GM12874 (cell line): ENCODE data around the gene HECTD1.

Experiments
- TF ChIP-seq, protein P1 (sequence below): IDR thresholded peaks from 2 replicates; pipeline ENCODE4 v1.5.1; 2011; ENCODE audit warnings: low read depth, mild to moderate bottlenecking, control low read depth, low read length, moderate library complexity; ENCODE audit not compliant: insufficient read depth

The HECTD1 gene

DNA sequence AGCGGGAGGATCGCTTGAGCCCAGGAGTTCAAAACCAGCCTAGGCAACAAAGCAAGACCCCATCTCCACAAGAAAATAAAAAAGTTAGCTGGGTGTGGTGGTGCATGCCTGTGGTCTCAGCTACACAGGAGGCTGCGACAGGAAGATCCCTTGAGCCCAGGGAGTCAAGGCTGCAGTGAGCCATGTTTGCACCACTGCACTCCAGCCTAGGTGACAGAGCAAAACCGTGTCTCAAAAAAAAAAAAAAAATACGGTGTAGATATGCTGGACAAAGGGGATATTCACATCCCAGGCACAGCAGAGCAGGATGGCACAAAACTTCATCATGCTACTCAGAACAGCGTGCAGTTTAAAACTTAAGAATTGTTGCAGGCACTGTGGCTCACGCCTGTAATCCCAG is 156.6 kb downstream of the HECTD1 start:
- TF ChIP-seq, protein P1, sequence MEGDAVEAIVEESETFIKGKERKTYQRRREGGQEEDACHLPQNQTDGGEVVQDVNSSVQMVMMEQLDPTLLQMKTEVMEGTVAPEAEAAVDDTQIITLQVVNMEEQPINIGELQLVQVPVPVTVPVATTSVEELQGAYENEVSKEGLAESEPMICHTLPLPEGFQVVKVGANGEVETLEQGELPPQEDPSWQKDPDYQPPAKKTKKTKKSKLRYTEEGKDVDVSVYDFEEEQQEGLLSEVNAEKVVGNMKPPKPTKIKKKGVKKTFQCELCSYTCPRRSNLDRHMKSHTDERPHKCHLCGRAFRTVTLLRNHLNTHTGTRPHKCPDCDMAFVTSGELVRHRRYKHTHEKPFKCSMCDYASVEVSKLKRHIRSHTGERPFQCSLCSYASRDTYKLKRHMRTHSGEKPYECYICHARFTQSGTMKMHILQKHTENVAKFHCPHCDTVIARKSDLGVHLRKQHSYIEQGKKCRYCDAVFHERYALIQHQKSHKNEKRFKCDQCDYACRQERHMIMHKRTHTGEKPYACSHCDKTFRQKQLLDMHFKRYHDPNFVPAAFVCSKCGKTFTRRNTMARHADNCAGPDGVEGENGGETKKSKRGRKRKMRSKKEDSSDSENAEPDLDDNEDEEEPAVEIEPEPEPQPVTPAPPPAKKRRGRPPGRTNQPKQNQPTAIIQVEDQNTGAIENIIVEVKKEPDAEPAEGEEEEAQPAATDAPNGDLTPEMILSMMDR, result no peak
